ENCODE measurements around the gene ELL.

DNA sequence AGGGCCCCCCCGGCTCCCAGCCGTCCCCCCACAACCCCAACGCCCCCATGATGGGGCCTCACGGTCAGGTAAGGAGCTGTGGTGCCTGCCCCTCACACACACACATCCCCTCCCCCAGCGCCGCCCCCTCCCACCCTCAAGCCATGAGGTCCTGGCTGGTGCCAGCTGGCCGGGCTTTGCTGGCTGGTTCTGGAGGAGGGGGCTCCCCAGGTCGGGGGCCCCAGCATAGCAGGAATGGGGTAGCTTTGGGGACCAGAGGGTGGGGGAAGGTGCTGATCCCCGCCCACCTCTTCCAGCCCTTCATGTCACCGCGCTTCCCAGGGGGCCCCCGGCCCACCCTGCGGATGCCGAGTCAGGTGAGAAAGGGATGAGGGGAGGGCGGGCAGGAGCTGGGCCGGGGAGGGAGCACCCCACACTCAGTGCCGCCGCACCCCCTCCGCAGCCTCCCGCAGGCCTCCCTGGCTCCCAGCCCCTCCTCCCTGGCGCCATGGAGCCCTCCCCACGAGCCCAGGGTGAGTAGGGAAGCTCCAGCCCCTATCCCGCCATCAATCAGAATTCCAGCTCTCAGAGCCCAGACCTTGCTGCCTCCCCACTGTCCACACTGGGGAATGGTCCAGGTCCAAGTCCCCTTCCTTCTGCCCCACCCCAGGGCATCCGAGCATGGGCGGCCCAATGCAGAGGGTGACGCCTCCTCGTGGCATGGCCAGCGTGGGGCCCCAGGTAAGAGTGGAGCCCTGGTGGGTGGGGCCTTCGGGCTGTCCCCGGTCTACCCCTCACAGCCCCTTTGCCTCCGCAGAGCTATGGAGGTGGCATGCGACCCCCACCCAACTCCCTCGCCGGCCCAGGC, 90.3 kb downstream of the ELL start:
- TF ChIP-seq, protein P1, sequence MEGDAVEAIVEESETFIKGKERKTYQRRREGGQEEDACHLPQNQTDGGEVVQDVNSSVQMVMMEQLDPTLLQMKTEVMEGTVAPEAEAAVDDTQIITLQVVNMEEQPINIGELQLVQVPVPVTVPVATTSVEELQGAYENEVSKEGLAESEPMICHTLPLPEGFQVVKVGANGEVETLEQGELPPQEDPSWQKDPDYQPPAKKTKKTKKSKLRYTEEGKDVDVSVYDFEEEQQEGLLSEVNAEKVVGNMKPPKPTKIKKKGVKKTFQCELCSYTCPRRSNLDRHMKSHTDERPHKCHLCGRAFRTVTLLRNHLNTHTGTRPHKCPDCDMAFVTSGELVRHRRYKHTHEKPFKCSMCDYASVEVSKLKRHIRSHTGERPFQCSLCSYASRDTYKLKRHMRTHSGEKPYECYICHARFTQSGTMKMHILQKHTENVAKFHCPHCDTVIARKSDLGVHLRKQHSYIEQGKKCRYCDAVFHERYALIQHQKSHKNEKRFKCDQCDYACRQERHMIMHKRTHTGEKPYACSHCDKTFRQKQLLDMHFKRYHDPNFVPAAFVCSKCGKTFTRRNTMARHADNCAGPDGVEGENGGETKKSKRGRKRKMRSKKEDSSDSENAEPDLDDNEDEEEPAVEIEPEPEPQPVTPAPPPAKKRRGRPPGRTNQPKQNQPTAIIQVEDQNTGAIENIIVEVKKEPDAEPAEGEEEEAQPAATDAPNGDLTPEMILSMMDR (IDR thresholded peaks at IDR 0.05), result no peak
- TF ChIP-seq EP300 (IDR thresholded peaks at IDR 0.05) (no peak), POLR2A (IDR thresholded peaks at IDR 0.05) (no peak)

Measured in ovary (tissue), 3 donors.